NCI-H1105 (cell line): ENCODE measurements around the gene NPHP1.
"Not testable (repeated sequence)": the region's sequence is repeated elsewhere in the genome, so short reads cannot be mapped to it uniquely, and the experiment has no call there.

ENCODE experiments used
- DNase-seq: peaks from one replicate; lab custom pipeline; 2025; lab: John Stamatoyannopoulos, UW

NPHP1 gene

GRCh38 chr2:110197452-110197851, 7.4 kb downstream of the NPHP1 start:
- DNase-seq, result no peak

DNA sequence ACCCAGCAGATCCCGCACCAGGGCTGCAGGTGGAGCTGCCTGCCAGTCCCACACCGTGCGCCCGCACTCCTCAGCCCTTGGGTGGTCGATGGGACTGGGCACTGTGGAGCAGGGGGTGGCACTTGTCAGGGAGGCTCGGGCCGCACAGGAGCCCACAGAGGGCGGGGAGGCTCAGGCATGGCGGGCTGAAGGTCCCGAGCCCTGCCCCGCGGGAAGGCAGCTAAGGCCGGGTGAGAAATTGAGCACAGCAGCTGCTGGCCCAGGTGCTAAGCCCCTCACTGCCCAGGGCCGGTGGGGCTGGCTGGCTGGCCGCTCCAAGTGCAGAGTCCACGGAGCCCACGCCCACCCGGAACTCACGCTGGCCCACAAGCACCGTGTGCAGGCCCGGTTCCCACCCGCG, 14.6 kb downstream of the NPHP1 start:
- not testable (repeated sequence) for DNase-seq

DNA sequence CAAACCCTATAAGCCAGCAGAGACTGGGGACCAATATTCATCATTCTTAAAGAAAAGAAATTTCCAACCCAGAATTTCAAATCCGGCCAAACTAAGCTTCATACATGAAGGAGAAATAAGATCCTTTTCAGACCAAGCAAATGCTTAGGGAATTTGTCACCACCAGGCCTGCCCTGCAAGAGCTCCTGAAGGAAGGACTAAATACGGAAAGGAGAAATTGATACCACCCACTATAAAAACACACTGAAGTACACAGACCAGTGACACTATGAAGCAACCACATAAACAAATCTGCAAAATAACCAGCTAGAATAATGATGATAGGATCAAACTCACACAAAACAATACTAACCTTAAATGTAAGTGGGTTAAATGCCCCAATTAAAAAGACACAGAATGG, 22.4 kb downstream of the NPHP1 start:
- no peak for DNase-seq

- no peak for DNase-seq
Measured at GRCh38 chr2:110180036-110180435, 24.8 kb downstream of the NPHP1 start.

DNA sequence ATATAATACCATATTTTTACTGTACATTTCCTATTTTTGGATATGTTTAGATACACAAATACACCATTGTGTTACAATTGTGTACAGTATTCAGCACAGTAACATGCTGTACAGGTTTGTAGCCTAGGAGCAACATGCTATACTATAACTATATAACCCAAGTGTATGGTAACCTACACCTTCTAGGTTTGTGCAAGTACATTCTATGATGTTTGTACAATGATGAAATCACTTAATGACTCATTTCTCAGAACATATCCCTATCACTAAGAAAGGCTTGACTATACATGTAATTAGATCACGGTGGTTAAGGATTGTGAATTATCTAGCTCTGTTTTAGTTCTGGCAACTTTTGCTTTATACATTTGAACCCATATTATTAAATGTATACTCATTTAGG, 31.3 kb downstream of the NPHP1 start:
- no peak for DNase-seq

GRCh38 chr2:110172506-110172905, 32.3 kb downstream of the NPHP1 start:
- DNase-seq, result no peak

GRCh38 chr2:110170102-110170501, 34.7 kb downstream of the NPHP1 start:
- no peak for DNase-seq

DNA sequence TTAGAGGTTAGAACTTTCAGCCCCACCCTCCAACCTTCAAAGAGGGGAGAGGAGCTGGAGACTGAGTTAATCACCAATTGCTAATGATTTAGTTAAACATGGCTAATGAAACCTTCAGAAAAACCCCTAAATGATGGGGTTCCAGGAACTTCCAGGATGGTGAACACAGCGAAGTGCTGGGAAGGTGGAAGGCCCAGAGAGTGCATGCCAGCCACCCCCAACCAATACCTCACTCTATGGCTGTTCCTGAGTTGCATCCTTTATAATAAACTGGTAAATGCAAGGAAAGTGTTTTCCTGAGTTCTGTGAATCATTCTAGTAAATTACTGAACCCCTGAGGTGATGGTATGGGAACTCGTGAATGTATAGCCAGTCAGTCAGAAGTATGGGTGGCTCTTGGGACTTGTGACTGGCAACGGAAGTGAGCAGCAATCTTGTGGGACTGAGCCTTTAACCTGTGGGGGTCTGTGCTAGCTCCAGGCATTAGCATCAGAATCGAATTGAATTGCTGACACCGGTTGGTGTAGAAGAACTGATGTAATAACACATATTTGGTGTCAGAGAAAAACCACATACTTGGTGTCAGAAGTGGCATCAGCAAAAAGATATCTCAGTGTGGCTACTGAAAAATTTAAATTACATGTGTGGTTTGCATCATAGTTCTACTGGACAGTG, 37.4 kb downstream of the NPHP1 start:
- no peak for DNase-seq

- DNase-seq, result no peak
Measured at GRCh38 chr2:110166266-110166665, 38.5 kb downstream of the NPHP1 start.

GRCh38 chr2:110157153-110157793, 47.5 kb downstream of the NPHP1 start:
- no peak for DNase-seq

GRCh38 chr2:110154828-110155227, 50.0 kb downstream of the NPHP1 start:
- not testable (repeated sequence) for DNase-seq

GRCh38 chr2:110154188-110154587, 50.6 kb downstream of the NPHP1 start:
- not testable (repeated sequence) for DNase-seq

DNA sequence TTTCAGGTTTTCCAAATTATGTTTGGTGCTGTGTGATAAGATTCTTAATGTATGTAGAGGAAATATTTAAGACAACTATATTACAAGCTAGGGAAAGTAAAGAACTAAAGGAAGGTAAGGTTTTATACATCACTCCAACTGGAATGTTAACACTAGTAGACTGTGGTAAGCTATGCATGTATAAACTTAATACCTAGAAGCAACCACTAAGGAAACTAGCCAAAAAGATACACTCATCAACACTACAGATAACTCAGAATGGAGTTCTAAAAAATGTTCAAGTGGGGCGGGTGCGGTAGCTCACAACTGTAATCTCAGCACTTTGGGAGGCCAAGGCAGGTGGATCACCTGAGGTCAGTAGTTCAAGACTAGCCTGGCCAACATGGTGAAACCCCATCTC, 51.4 kb downstream of the NPHP1 start:
- no peak for DNase-seq

- DNase-seq, result no peak
Measured at GRCh38 chr2:110152943-110153342, 51.9 kb downstream of the NPHP1 start.

DNA sequence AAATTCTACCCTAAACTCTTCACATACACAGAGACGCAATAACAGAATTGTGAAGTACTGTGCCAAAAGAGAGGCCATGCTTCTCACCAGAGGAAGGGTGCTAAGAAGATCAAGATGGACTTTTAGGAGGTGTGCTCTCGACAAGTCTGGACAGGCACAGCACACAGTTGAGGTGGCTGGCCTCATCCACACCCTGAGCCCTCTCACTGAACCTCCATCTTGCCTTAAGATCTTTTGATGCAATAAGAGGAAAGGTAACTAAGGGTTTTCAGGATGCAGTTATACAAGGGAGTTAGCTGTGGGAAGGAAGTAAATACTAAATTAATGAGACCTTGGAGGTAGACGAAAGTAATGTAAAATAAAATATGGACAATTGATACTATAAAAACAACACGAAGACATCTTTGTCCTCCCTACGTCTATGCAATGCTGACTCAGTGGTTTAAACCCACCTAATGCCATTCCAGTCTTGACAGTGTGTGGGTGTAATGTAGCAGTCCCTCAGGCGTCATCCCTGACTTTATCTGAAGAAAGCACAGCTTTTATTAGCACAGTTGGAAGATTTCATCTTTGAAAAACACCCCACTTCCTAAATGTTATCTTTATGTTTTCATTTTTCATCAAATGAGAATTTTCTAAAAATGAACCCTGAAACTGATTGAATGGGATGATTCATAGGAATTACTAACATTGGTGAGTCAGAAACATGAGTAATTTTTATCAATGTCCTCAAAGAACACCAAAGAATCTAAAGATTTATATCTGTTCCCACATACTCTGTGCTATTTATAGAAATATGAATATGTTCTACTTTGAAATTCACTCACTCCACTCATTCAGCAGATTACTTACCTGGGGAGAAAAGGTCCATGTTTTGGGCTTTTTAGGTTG, 55.2 kb downstream of the NPHP1 start:
- DNase-seq, result no peak

DNA sequence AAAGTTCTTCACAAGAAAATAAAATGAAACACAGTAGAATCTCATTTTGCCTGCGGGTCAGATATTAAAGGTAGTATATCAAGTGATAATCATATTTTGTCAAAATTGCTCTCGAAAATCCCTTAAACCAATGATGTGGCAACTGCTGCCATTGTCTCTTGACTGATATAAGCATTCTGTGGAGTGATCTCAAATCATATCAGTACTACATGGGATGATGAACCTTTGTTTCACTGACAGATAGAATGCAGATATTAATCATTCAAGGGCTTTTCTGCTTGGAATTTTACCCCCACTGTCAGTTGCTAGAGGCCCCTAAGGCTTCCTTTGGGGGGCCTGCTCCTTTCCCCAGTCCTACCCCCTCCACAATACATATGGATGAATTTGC, 57.9 kb downstream of the NPHP1 start:
- no peak for DNase-seq

GRCh38 chr2:110146183-110146944, 58.4 kb downstream of the NPHP1 start:
- DNase-seq, result no peak

DNA sequence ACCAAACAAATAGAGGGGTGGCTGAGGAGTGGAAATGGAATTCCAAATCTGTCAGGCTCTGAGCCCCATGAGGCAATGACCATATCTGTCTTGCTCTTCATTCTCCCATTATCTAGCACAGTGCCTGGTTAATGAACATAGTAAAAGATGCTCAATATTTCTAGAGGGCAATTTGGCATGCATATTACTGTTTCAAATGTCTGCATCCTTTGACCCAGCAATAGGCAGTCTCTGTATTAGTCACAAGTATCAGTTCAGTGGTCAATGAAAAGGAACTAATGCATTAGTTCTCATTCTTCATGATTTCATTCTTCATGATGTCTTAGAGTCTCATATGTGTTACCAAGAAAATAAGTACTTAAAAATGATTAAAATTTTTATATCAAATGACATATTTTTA, 60.8 kb downstream of the NPHP1 start:
- DNase-seq, result no peak

GRCh38 chr2:110140401-110140800, 64.4 kb downstream of the NPHP1 start:
- DNase-seq, result no peak

- DNase-seq, result no peak
Measured at GRCh38 chr2:110134025-110134424, 70.8 kb downstream of the NPHP1 start.

GRCh38 chr2:110131166-110131565, 73.6 kb downstream of the NPHP1 start:
- no peak for DNase-seq

DNA sequence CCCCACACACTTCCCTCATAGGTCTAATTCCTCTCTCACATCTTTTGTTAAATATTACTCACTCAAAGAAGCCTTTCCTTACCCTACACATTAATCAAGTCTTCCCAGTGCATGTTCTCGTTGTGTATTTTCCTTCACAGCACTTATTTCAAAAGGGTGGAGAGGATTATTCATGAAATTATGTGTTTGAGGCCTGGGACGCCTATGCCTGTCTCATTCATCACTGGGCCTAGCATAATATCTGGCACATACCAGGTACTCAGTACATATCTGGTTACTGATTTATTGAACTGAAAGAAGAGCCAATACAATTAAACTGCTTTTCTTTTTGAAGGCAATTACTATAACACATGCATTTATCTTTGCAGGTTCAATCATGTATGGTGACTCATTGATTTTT, 74.1 kb downstream of the NPHP1 start:
- DNase-seq, result no peak
